SU-DHL-6 (cell line): ENCODE data around the gene BANF2.

Experiments used
- H2AFZ ChIP-seq: fragments of 200-600 bp; sonication (generic); 2 replicates; pipeline ENCODE4 v1.6.1; 2014; ENCODE audit warnings: low read depth, mild to moderate bottlenecking, moderate library complexity, mixed read lengths, antibody characterized with exemption, low read length; ENCODE audit not compliant: severe bottlenecking
- H3F3A ChIP-seq: fragments of 200-600 bp; shearing (Covaris generic); 2 replicates; pipeline ENCODE4 v1.6.0; 2016; ENCODE audit warnings: antibody characterized with exemption, mild to moderate bottlenecking; ENCODE audit not compliant: insufficient read depth
- H3K27ac ChIP-seq: fragments of 200-600 bp; sonication (generic); 2 replicates; pipeline ENCODE4 v1.5.1; 2016; ENCODE audit warnings: low read depth, mild to moderate bottlenecking, low read length, moderate library complexity, mixed read lengths
- H3K27me3 ChIP-seq: fragments of 200-600 bp; sonication (generic), shearing (Covaris generic); 2 replicates; pipeline ENCODE4 v1.6.0; 2014; ENCODE audit warnings: mild to moderate bottlenecking, low read length
- H3K36me3 ChIP-seq: fragments of 200-600 bp; sonication (generic); 2 replicates; pipeline ENCODE4 v1.6.1; 2014; ENCODE audit warnings: mild to moderate bottlenecking, low read length, mixed read lengths
- H3K4me2 ChIP-seq: fragments of 300-600, 200-600 bp; shearing (Covaris generic), sonication (generic); 2 replicates; pipeline ENCODE4 v1.6.0; 2014; ENCODE audit warnings: low read length, low read depth, mild to moderate bottlenecking; ENCODE audit not compliant: poor library complexity, severe bottlenecking
- H3K4me3 ChIP-seq: fragments of 200-600 bp; sonication (generic); 2 replicates; pipeline ENCODE4 v1.5.1; 2014; ENCODE audit warnings: antibody characterized with exemption, low read length, mild to moderate bottlenecking, mixed read lengths; ENCODE audit not compliant: insufficient read depth, poor library complexity, severe bottlenecking
- H3K79me2 ChIP-seq: fragments of 200-600 bp; sonication (generic); 2 replicates; pipeline ENCODE4 v1.6.1; 2014; ENCODE audit warnings: mild to moderate bottlenecking, low read length, moderate library complexity; ENCODE audit not compliant: insufficient read depth
- H3K9ac ChIP-seq: fragments of 200-600 bp; sonication (generic); 2 replicates; pipeline ENCODE4 v1.7.0; 2014; ENCODE audit warnings: mild to moderate bottlenecking, low read length
- H3K9me2 ChIP-seq: fragments of 200-600 bp; sonication (generic); replicated peaks from 2 replicates; pipeline ENCODE4 v1.6.1; 2014; ENCODE audit warnings: low read length; ENCODE audit not compliant: insufficient read depth
- H3K9me3 ChIP-seq: fragments of 200-600 bp; sonication (generic); 2 replicates; pipeline ENCODE4 v1.6.1; 2014; ENCODE audit warnings: low read length, mixed read lengths; ENCODE audit not compliant: insufficient read depth
- H4K20me1 ChIP-seq: fragments of 200-600 bp; sonication (generic); 2 replicates; pipeline ENCODE4 v1.6.1; 2014; ENCODE audit warnings: low read depth, mild to moderate bottlenecking, antibody characterized with exemption, low read length, moderate library complexity, mixed read lengths
- CTCF ChIP-seq: fragments of 200-600 bp; sonication (generic); IDR thresholded peaks from one replicate; pipeline ENCODE4 v1.5.1; 2017; ENCODE audit warnings: antibody characterized with exemption, mild to moderate bottlenecking, low read length, moderate library complexity; ENCODE audit not compliant: insufficient read depth, poor library complexity, severe bottlenecking
- EZH2phosphoT487 ChIP-seq: fragments of 200-600 bp; sonication (generic), shearing (Covaris generic); conservative IDR thresholded peaks from 2 replicates; pipeline ENCODE4 v1.6.1; 2018; ENCODE audit warnings: mild to moderate bottlenecking, antibody characterized with exemption, low read length, moderate library complexity, mixed read lengths

Gene BANF2

GRCh38 chr20:17735206-17735804 lies 35.5 kb downstream of the BANF2 start:
- H3K27me3 ChIP-seq, result no peaks in the 10 kb centered on the region
- H3K9me3 ChIP-seq, result 0 out of 2 replicates have a peak, but pooled peaks cover 4% of the 10 kb centered on the region
- H3K4me3 ChIP-seq, result no peak overlapping the region
- H3F3A ChIP-seq, result no peaks in the 10 kb centered on the region
- H3K9ac ChIP-seq, result no peak overlapping the region
- H2AFZ ChIP-seq, result no peak overlapping the region
- no peaks in the 10 kb centered on the region for H3K79me2 ChIP-seq
- H3K36me3 ChIP-seq, result no peaks in the 10 kb centered on the region
- no peak for TF ChIP-seq EZH2phosphoT487
- TF ChIP-seq CTCF, result no peak
- H3K27ac ChIP-seq, result no peak overlapping the region
- H3K9me2 ChIP-seq, result no peaks in the 10 kb centered on the region
- no peaks in the 10 kb centered on the region for H4K20me1 ChIP-seq
- no peak overlapping the region for H3K4me2 ChIP-seq

- no peak overlapping the region for H3K27ac ChIP-seq
- TF ChIP-seq EZH2phosphoT487, result no peak
- TF ChIP-seq CTCF, result no peak
Observed at GRCh38 chr20:17735959-17736621, 36.3 kb downstream of the BANF2 start.

GRCh38 chr20:17738154-17738553 lies 38.4 kb downstream of the BANF2 start:
- Histone ChIP-seq H3K36me3 (no peaks in the 10 kb centered on the region), H2AFZ (no peak overlapping the region), H3K9ac (no peak overlapping the region), H4K20me1 (no peaks in the 10 kb centered on the region), H3K27ac (no peak overlapping the region), H3F3A (no peaks in the 10 kb centered on the region), H3K27me3 (no peaks in the 10 kb centered on the region), H3K9me2 (no peaks in the 10 kb centered on the region), H3K4me3 (no peak overlapping the region), H3K79me2 (no peaks in the 10 kb centered on the region), H3K4me2 (no peak overlapping the region), H3K9me3 (0 out of 2 replicates have a peak, but pooled peaks cover 4% of the 10 kb centered on the region)
- TF ChIP-seq CTCF (no peak), EZH2phosphoT487 (no peak)

More at GRCh38 chr20:17735959-17736621, 36.3 kb downstream of the BANF2 start:
- Histone ChIP-seq H3K4me3 (no peak overlapping the region), H3F3A (no peaks in the 10 kb centered on the region), H3K27me3 (no peaks in the 10 kb centered on the region), H4K20me1 (no peaks in the 10 kb centered on the region), H3K9me3 (0 out of 2 replicates have a peak, but pooled peaks cover 4% of the 10 kb centered on the region), H3K4me2 (no peak overlapping the region), H3K36me3 (no peaks in the 10 kb centered on the region), H3K9me2 (no peaks in the 10 kb centered on the region), H3K79me2 (no peaks in the 10 kb centered on the region), H3K9ac (no peak overlapping the region), H2AFZ (no peak overlapping the region)
